SH-SY5Y (cell line): Measurements from ENCODE around the gene PDE5A.

Source experiments
- GATA2 ChIP-seq: IDR thresholded peaks from 2 replicates; pipeline ENCODE4 v1.6.1; 2011; ENCODE audit warnings: mild to moderate bottlenecking, low read depth, low read length
- GATA3 ChIP-seq: IDR thresholded peaks from 2 replicates; pipeline ENCODE4 v1.6.1; 2011; ENCODE audit warnings: low read depth, mild to moderate bottlenecking, low read length, moderate library complexity

PDE5A gene

GRCh38 chr4:119628281-119629141 is at the start of gene PDE5A:
Gene PDE5A (minus strand): TSS chr4:119628804. CDS start chr4:119628671, 133 bp downstream.
- no peak for TF ChIP-seq GATA2

- no peak for TF ChIP-seq GATA3
- no peak for TF ChIP-seq GATA2
Observed at GRCh38 chr4:119676101-119676500, 47.5 kb upstream of the PDE5A start.

- TF ChIP-seq GATA2 = no peak
Observed at GRCh38 chr4:119675391-119675790, 46.8 kb upstream of the PDE5A start.

- TF ChIP-seq GATA2 (no peak), GATA3 (no peak)
Observed at GRCh38 chr4:119672938-119673337, 44.3 kb upstream of the PDE5A start.

GRCh38 chr4:119672086-119672485 is 43.5 kb upstream of the PDE5A start:
- TF ChIP-seq GATA3 (no peak), GATA2 (no peak)

GRCh38 chr4:119671205-119671604 is 42.6 kb upstream of the PDE5A start:
- no peak for TF ChIP-seq GATA2
- TF ChIP-seq GATA3 = no peak

- TF ChIP-seq GATA3 = no peak
- no peak for TF ChIP-seq GATA2
Observed at GRCh38 chr4:119667802-119668201, 39.2 kb upstream of the PDE5A start.

- TF ChIP-seq GATA3 = no peak
- no peak for TF ChIP-seq GATA2
Observed at GRCh38 chr4:119666653-119667091, 38.1 kb upstream of the PDE5A start.

GRCh38 chr4:119665752-119666151 is 37.1 kb upstream of the PDE5A start:
- no peak for TF ChIP-seq GATA2
- no peak for TF ChIP-seq GATA3

- no peak for TF ChIP-seq GATA2
Observed at GRCh38 chr4:119664168-119664907, 35.7 kb upstream of the PDE5A start.

GRCh38 chr4:119663160-119663788 is 34.7 kb upstream of the PDE5A start:
- TF ChIP-seq GATA3 (no peak), GATA2 (no peak)

- no peak for TF ChIP-seq GATA2
- no peak for TF ChIP-seq GATA3
Observed at GRCh38 chr4:119661231-119661630, 32.6 kb upstream of the PDE5A start.

GRCh38 chr4:119659576-119659975 is 31.0 kb upstream of the PDE5A start:
- TF ChIP-seq GATA3 (peak; percentile 80), GATA2 (peak; percentile 84; the same call in 1 of the 2 replicates)

- TF ChIP-seq GATA2 (no peak), GATA3 (no peak)
Observed at GRCh38 chr4:119657111-119657611, 28.6 kb upstream of the PDE5A start.

GRCh38 chr4:119656342-119656741 is 27.7 kb upstream of the PDE5A start:
- no peak for TF ChIP-seq GATA3
